ENCODE data around the gene CD200R1. TPM values are rescaled to one million over a fixed set of nuclear protein-coding genes. Genes with fewer than 3 reads are reported as not detected.

CD200R1 gene
- total RNA-seq, 1 experiment from 2014 or later, result 0.20 TPM

GRCh38 chr3:112976953-112977352, 2.0 kb upstream of the CD200R1 start:
- H3K36me3 ChIP-seq (ENCODE audit: low read depth), result no peaks in the 10 kb centered on the region
- H3K27me3 ChIP-seq (ENCODE audit: insufficient read depth, low read depth), result no peaks in the 10 kb centered on the region
- no peaks in the 10 kb centered on the region for H3K9me2 ChIP-seq (ENCODE audit: insufficient read depth)
- no peak overlapping the region for H3K27ac ChIP-seq
- DNase-seq, result no peak
- CTCF ChIA-PET, result no interaction called here
- no peaks in the 10 kb centered on the region for H3F3A ChIP-seq (ENCODE audit: insufficient read depth, low read depth)
- H3K4me3 ChIP-seq, result no peak overlapping the region
- H3K79me2 ChIP-seq (ENCODE audit: low read depth), result no peaks in the 10 kb centered on the region
- TF ChIP-seq EZH2 (IDR thresholded peaks at IDR 0.05; ENCODE audit: low read depth), result no peak
- TF ChIP-seq CTCF (conservative IDR thresholded peaks at IDR 0.05), result no peak
- intact Hi-C loops (cut with micrococcal nuclease; ENCODE audit: unreplicated experiment), result no loop called here
- no TSS peak for BruUV-seq (replicated peaks)
- H3K4me2 ChIP-seq, result no peak overlapping the region
- H3K9me3 ChIP-seq (ENCODE audit: insufficient read depth, low read depth), result no peaks in the 10 kb centered on the region
- no peaks in the 10 kb centered on the region for H4K20me1 ChIP-seq (ENCODE audit: insufficient read depth)
- H3K4me1 ChIP-seq (replicated peaks; ENCODE audit: insufficient read depth), result no peaks in the 10 kb centered on the region
- no peak overlapping the region for H2AFZ ChIP-seq
- POLR2A ChIA-PET (ENCODE audit: unreplicated experiment), result no interaction called here

GRCh38 chr3:112976001-112976400, 1.1 kb upstream of the CD200R1 start:
- no peak overlapping the region for H3K4me2 ChIP-seq
- ChIA-PET POLR2A (ENCODE audit: unreplicated experiment) (no interaction called here), CTCF (no interaction called here)
- no peaks in the 10 kb centered on the region for H3K36me3 ChIP-seq (ENCODE audit: low read depth)
- H3K27me3 ChIP-seq (ENCODE audit: insufficient read depth, low read depth), result no peaks in the 10 kb centered on the region
- H3K79me2 ChIP-seq (ENCODE audit: low read depth), result no peaks in the 10 kb centered on the region
- DNase-seq, result no peak
- intact Hi-C loops (cut with micrococcal nuclease; ENCODE audit: unreplicated experiment), result no loop called here
- H2AFZ ChIP-seq, result no peak overlapping the region
- no peaks in the 10 kb centered on the region for H3F3A ChIP-seq (ENCODE audit: insufficient read depth, low read depth)
- no peak for TF ChIP-seq CTCF (conservative IDR thresholded peaks at IDR 0.05)
- no peak for TF ChIP-seq EZH2 (IDR thresholded peaks at IDR 0.05; ENCODE audit: low read depth)
- no peak overlapping the region for H3K4me3 ChIP-seq
- no peaks in the 10 kb centered on the region for H4K20me1 ChIP-seq (ENCODE audit: insufficient read depth)
- H3K9me2 ChIP-seq (ENCODE audit: insufficient read depth), result no peaks in the 10 kb centered on the region
- H3K27ac ChIP-seq, result no peak overlapping the region
- no TSS peak for BruUV-seq (replicated peaks)
- H3K4me1 ChIP-seq (replicated peaks; ENCODE audit: insufficient read depth), result no peaks in the 10 kb centered on the region
- H3K9me3 ChIP-seq (ENCODE audit: insufficient read depth, low read depth), result no peaks in the 10 kb centered on the region

GRCh38 chr3:112974178-112974517, 755 bp downstream of the CD200R1 start:
- no peak overlapping the region for H3K27ac ChIP-seq
- H3K36me3 ChIP-seq (ENCODE audit: low read depth), result no peaks in the 10 kb centered on the region
- no peaks in the 10 kb centered on the region for H3K4me1 ChIP-seq (replicated peaks; ENCODE audit: insufficient read depth)
- H3K9me2 ChIP-seq (ENCODE audit: insufficient read depth), result no peaks in the 10 kb centered on the region
- no peak overlapping the region for H2AFZ ChIP-seq
- POLR2A ChIA-PET (ENCODE audit: unreplicated experiment), result no interaction called here
- H3F3A ChIP-seq (ENCODE audit: insufficient read depth, low read depth), result no peaks in the 10 kb centered on the region
- no peak overlapping the region for H3K4me3 ChIP-seq
- no peak overlapping the region for H3K4me2 ChIP-seq
- TF ChIP-seq CTCF (conservative IDR thresholded peaks at IDR 0.05) (no peak), EZH2 (IDR thresholded peaks at IDR 0.05; ENCODE audit: low read depth) (no peak)
- BruUV-seq (replicated peaks), result no TSS peak
- H3K9me3 ChIP-seq (ENCODE audit: insufficient read depth, low read depth), result no peaks in the 10 kb centered on the region
- no peaks in the 10 kb centered on the region for H3K27me3 ChIP-seq (ENCODE audit: insufficient read depth, low read depth)
- intact Hi-C loops (cut with micrococcal nuclease; ENCODE audit: unreplicated experiment), result no loop called here
- no peaks in the 10 kb centered on the region for H3K79me2 ChIP-seq (ENCODE audit: low read depth)
- no peak for DNase-seq
- H4K20me1 ChIP-seq (ENCODE audit: insufficient read depth), result no peaks in the 10 kb centered on the region
- CTCF ChIA-PET, result no interaction called here
